Measurements from ENCODE around the gene SREBF1.
A peak's percentile ranks its signal among the peaks of the same experiment; 100 is the strongest.

The SREBF1 gene

GRCh38 chr17:17792037-17792550 lies 44.7 kb downstream of the SREBF1 start:
- no peak for DNase-seq

- DNase-seq = no peak
Measured at GRCh38 chr17:17790637-17791464, 45.9 kb downstream of the SREBF1 start.

DNA sequence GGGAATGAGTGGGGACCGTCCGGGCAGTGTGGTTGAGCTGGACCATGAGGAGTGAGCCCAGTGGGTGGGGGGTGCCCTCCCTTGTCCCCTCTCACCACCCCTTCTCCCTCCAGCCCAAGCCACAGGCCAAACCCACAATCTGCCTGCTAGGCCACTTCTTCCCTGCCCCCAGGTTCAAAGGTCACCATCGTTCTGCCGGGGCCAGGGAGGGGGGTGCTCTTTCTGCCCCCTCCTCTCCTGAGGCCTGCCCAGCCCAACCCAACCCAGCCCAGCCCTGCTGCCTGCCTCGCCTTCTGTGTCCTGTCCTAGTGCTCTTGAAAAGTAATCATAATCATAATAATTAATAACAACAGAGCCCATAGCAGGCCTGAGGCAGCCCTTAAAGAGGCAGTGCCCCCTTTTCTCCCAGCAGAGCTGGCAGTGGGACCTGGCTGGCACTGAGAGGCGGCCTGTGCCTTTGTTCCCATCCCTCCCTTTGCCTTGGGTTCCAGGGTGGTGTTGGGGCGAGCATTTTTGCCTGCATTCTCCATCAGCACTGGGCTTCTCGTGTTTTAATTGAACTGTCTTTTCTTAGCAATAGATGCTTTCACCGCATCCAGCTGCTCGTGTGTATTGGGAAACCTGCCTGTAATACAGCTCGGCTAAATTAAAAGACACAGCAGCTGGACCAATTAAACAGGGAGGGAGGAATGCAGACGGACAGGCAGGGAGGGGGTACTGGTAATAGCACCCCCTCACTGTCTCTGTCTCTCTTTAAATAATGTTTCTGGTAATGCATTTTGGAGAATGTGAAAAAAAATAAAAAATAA lies 46.8 kb downstream of the SREBF1 start:
- no peak for DNase-seq

- no peak for DNase-seq
Measured at GRCh38 chr17:17789410-17789809, 47.4 kb downstream of the SREBF1 start.

- DNase-seq = no peak
Measured at GRCh38 chr17:17788967-17789366, 47.8 kb downstream of the SREBF1 start.

DNA sequence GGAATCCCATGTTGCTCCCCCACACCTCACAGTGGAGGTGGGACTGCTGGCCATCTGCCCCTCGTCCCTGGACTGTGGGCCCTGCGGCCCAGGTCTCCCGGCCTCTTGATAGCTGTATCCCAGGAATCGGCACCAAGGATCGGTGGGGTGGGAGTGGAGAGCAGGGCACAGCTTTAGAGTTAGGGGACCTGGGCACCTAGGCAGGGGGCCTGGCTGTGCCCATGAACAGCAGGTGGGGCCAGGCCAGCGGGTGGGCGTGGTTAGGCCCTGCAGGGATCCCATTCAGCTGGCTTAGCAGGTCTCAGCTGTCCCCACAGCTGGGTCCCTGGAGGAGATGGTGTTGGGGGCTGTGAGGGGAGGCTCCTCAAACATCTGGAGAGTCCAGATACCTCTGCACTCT lies 49.2 kb downstream of the SREBF1 start:
- DNase-seq = no peak

- DNase-seq = no peak
Measured at GRCh38 chr17:17786998-17787397, 49.8 kb downstream of the SREBF1 start.

- peak; percentile 39 for DNase-seq
Measured at GRCh38 chr17:17785407-17785806, 51.4 kb downstream of the SREBF1 start.

GRCh38 chr17:17784657-17785267 lies 52.0 kb downstream of the SREBF1 start:
- DNase-seq = no peak

GRCh38 chr17:17783825-17784656 lies 52.7 kb downstream of the SREBF1 start:
- DNase-seq = peak; percentile 72

DNA sequence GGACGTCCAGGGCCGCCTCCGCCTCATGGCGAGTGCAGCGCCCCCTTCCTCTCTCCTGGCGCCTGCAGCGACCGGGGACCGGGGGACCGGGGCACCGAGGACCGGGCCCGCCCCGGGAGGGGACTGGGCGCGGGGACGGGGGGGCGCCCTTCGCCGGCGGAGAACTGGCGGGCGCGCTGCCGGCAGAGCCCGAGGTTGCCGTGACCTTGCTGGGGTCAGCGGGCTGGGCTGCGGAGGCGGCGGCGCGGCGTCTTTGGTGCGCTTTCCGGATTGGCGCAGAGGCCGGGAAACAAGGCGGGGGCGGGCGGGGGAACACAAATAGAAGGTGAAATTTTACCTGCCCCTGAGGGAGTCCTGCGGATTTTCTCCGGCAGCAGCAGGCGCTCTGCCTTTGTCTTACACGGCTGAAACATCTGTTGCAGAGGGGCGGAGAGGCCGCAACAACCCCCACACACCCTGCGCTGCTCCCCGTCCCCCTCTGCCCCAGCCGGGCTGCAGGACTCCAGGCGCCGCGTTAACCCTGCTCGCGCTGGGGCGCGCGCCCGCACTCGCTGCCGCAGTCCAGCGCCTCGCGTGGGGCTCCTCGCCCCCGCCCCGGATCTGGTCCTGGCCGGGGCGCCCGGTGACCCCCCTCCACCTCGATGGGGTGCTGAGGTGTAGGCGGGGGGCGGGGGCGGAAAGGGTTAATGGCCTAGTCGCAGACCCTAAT lies 53.5 kb downstream of the SREBF1 start:
- peak; percentile 72 for DNase-seq

DNA sequence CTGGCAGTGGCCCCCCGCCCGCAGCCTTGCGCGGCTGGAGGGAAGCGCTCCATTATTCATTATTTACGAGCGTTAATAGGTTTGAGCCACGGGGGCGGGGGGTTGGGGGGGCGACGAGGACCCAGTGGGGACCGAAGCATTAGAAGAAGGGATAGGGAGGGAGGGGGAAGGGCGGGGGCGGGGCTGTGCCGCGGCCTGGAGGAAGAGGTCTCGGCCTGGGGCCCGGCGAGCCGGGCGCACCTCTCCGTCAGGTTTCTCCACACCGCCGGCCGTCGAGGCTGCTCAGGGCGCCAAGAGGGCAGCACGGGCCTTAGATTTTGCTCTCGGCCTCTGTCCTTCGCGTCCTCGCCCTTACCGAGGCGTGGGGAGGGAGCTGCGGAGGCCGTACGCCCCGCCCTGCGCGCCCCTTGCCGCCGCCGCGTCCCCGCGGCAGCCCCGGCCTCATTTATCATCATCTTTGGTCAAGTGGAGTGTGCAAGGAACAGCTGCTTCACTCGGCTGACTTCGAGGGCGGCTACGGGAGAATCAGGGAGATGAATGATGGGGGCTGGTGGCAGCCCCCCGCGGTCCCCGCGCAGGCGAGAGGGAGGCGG lies 54.2 kb downstream of the SREBF1 start:
- DNase-seq = no peak

- DNase-seq = peak; percentile 81
Measured at GRCh38 chr17:17781591-17782496, 54.9 kb downstream of the SREBF1 start.

- peak; percentile 60 for DNase-seq
Measured at GRCh38 chr17:17780922-17781590, 55.7 kb downstream of the SREBF1 start.

GRCh38 chr17:17779015-17779611 lies 57.7 kb downstream of the SREBF1 start:
- DNase-seq = no peak

GRCh38 chr17:17778308-17779014 lies 58.3 kb downstream of the SREBF1 start:
- peak; percentile 43 for DNase-seq

- DNase-seq = no peak
Measured at GRCh38 chr17:17776889-17777288, 59.9 kb downstream of the SREBF1 start.

All from midbrain (tissue), 1 donor.